ENCODE data around the gene CD22.

- TF ChIP-seq CTCF (IDR thresholded peaks at IDR 0.05), result no peak
- TF ChIP-seq POLR2A (IDR thresholded peaks at IDR 0.05), result no peak
These were observed 7.7 kb upstream of the CD22 start for GRCh38 chr19:35321291-35321690.
